HG03378 (cell line): ENCODE measurements around the gene PNKD.

Experiments used
- ATAC-seq: cut with Tn5 transposase; IDR thresholded peaks from one replicate; pipeline ENCODE4 v1.9.1; 2021; ENCODE audit warnings: mild to moderate bottlenecking, moderate library complexity; ENCODE audit not compliant: unreplicated experiment

The PNKD gene

GRCh38 chr2:218256612-218257350 is 13.5 kb upstream of the PNKD start:
- no peak for ATAC-seq

GRCh38 chr2:218257390-218257981 is 12.8 kb upstream of the PNKD start:
- peak; percentile 61 for ATAC-seq

GRCh38 chr2:218259099-218259961 is 11.0 kb upstream of the PNKD start:
- no peak for ATAC-seq

GRCh38 chr2:218260166-218260565 is 10.2 kb upstream of the PNKD start:
- no peak for ATAC-seq

- no peak for ATAC-seq
Measured at GRCh38 chr2:218260742-218261422, 9.4 kb upstream of the PNKD start, which contains the start of gene GPBAR1. GPBAR1 (plus strand) TSS chr2:218261015; CDS start chr2:218262725, 1,710 bp downstream.

- ATAC-seq, result no peak
Measured at GRCh38 chr2:218261423-218262236, 8.7 kb upstream of the PNKD start.

- ATAC-seq, result no peak
Measured at GRCh38 chr2:218262237-218262600, 8.1 kb upstream of the PNKD start.

- no peak for ATAC-seq
Measured at GRCh38 chr2:218262631-218263586, 7.4 kb upstream of the PNKD start.

- no peak for ATAC-seq
Measured at GRCh38 chr2:218263817-218264641, 6.3 kb upstream of the PNKD start.

GRCh38 chr2:218264773-218265561 is 5.4 kb upstream of the PNKD start:
- ATAC-seq, result no peak

GRCh38 chr2:218265626-218266025 is 4.7 kb upstream of the PNKD start:
- ATAC-seq, result no peak

GRCh38 chr2:218266316-218266979 is 3.9 kb upstream of the PNKD start:
- ATAC-seq, result no peak

GRCh38 chr2:218267259-218267658 is 3.1 kb upstream of the PNKD start:
- no peak for ATAC-seq

GRCh38 chr2:218270721-218271486 is 585 bp downstream of the PNKD start:
- ATAC-seq, result peak; percentile 0

GRCh38 chr2:218271487-218271797 is 1.1 kb downstream of the PNKD start:
- ATAC-seq, result no peak

GRCh38 chr2:218271865-218272530 is 1.7 kb downstream of the PNKD start:
- ATAC-seq, result no peak
